Measurements from ENCODE around the gene CLEC11A. TPM values are rescaled to one million over a fixed set of nuclear protein-coding genes. Genes with fewer than 3 reads are reported as not detected.
A peak's percentile ranks its signal among the peaks of the same experiment; 100 is the strongest.

The CLEC11A gene, protein sequence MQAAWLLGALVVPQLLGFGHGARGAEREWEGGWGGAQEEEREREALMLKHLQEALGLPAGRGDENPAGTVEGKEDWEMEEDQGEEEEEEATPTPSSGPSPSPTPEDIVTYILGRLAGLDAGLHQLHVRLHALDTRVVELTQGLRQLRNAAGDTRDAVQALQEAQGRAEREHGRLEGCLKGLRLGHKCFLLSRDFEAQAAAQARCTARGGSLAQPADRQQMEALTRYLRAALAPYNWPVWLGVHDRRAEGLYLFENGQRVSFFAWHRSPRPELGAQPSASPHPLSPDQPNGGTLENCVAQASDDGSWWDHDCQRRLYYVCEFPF
- total RNA-seq: 2.8 and 12.7 TPM in 2 replicates

DNA sequence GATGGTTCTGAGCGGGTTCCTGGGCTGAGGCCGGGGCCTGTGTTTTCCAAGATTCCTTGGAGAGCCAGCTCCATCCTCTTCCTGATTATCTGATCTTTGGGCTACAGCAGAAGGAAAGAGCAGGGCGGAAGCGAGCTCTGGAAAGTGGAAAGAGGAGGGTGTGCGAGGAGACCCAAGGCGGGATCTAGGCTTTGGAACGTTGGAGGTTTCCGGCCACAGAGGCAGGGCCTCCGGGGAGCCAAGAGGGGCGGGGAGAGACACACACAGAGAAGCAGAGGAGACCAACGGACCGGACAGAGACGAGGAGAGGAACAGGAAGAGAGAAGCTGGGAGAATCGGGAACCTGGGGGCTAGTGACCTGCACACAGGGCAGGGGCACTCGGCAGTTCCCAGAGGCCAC, at the start of gene CLEC11A:
TSS of gene CLEC11A (plus strand) at position 296 of the 400 bp plus-strand sequence. CDS start 162 bp downstream, outside the sequence.
- peak within 1 kb of the TSS; percentile 81 for H3K4me3 ChIP-seq (ENCODE audit: low read depth, low read length)
- no peak for DNase-seq (ENCODE audit: low read depth)
- TF ChIP-seq, protein P1, sequence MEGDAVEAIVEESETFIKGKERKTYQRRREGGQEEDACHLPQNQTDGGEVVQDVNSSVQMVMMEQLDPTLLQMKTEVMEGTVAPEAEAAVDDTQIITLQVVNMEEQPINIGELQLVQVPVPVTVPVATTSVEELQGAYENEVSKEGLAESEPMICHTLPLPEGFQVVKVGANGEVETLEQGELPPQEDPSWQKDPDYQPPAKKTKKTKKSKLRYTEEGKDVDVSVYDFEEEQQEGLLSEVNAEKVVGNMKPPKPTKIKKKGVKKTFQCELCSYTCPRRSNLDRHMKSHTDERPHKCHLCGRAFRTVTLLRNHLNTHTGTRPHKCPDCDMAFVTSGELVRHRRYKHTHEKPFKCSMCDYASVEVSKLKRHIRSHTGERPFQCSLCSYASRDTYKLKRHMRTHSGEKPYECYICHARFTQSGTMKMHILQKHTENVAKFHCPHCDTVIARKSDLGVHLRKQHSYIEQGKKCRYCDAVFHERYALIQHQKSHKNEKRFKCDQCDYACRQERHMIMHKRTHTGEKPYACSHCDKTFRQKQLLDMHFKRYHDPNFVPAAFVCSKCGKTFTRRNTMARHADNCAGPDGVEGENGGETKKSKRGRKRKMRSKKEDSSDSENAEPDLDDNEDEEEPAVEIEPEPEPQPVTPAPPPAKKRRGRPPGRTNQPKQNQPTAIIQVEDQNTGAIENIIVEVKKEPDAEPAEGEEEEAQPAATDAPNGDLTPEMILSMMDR (conservative IDR thresholded peaks at IDR 0.05; ENCODE audit: low read depth, low read length): no peak

DNA sequence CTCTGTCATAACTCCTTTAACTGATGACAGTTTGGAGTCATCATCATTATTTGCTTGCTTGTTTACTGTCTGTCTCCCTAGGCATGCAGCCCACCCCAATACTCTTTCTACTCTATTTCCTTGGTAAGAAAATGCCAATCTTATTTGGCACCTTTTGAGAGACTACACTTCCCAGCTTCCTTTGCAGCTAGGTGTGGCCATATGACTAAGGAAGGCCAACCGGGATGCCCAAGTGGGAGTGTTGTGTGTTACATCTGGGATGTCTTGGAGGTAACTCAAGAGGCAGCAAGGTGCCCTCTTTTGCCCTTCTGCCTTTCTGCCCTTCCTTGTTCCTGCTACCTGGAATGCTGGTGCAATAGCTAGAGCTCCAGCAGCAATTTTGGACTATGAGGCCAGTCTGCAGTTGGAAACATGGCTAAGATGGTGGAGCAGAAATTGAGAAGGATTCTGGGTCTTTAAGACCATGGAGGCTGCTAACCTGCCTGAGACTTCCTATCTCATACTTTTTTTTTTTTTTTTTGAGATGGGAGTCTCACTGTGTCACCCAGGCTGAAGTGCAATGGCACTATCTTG, 46.5 kb upstream of the CLEC11A start:
- no peak overlapping the region for H3K4me3 ChIP-seq (ENCODE audit: low read depth, low read length)
- DNase-seq (ENCODE audit: low read depth): no peak
- TF ChIP-seq, protein P1 (conservative IDR thresholded peaks at IDR 0.05; ENCODE audit: low read depth, low read length): no peak

DNA sequence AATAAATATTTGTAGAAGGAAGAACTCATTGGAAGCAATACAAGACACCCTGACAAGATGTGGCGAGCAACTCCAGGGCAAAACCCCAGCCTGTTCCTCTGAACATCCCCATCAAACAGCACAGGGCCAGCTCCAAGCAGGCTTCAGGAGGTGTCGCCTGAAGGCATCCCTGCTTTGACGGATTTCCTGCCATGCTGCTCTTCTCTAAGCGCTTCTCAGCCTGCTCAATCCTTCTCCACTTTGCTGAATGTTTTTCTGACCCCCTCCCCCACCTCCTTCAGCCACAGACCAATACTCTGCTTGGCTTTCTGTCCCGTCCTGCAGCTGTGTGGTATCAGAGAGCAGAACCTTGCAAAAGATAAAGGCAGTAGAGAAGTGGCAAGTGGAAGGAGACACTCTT, 45.5 kb upstream of the CLEC11A start:
- no peak overlapping the region for H3K4me3 ChIP-seq (ENCODE audit: low read depth, low read length)
- TF ChIP-seq, protein P1 (conservative IDR thresholded peaks at IDR 0.05; ENCODE audit: low read depth, low read length): no peak
- DNase-seq (ENCODE audit: low read depth): no peak

DNA sequence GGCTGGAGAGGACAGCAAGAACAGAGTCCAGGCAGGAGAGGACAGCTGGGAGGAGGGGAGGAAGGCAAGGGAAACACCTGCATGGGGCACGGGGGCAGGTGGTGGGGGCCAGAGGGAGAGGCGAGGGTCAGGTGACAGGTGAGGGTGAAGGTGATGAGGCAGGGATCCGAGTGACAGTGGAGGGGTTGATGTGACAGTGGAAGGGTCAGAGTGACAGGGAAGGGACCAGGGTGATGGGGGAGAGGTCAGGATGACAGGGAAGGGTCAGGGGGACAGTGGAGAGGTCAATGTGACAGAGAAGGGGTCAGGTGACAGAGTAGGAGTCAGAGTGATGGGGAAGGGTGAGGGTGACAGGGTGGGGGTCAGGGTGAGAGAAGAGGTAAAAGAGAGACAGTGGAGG, 44.8 kb upstream of the CLEC11A start:
- TF ChIP-seq, protein P1 (conservative IDR thresholded peaks at IDR 0.05; ENCODE audit: low read depth, low read length): no peak
- no peak overlapping the region for H3K4me3 ChIP-seq (ENCODE audit: low read depth, low read length)
- no peak for DNase-seq (ENCODE audit: low read depth)

DNA sequence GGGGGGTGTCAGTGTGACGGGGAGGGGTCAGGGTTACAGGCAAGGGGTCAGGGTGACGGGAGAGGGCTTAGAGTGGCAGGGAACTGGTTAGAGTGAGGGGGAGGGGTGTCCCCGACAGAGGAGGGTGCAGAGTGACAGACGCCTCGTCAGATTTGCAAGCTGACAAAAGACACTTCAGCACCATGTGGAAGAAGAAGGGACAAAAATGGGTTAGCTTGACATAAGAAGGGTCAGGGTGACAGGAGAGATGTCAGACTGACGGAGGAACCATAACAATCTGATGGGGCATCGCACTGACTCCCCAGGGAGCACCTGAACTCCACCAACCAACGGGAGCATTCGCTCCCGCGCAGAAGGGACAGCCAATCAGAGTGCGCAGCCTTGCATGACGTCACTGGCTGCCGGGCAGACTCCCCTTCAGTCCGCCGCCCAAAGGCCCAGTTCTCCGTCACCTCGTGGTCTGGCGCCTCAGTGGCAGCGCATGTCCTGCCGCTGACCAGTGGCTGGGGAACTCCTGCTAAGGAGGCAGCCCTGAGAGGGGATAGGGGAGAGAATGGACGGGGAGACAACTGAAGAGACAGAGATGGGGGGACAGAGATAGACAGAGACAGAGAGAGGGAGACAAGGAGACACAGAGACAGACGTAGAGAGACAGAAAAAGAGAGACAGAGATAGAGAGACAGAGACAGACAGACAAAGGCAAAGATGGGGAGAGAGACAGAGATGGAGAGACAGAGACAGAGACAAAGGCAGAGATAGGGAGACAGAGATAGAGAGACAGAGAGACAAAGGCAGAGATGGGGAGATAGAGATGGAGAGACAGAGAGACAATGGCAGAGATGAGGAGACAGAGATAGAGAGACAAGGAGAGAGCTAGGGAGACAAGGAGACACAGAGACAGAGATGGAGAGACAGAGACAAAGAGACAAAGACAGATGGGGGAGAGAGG, 43.7 kb upstream of the CLEC11A start:
- no peak for DNase-seq (ENCODE audit: low read depth)
- no peak overlapping the region for H3K4me3 ChIP-seq (ENCODE audit: low read depth, low read length)
- TF ChIP-seq, protein P1 (conservative IDR thresholded peaks at IDR 0.05; ENCODE audit: low read depth, low read length): no peak

DNA sequence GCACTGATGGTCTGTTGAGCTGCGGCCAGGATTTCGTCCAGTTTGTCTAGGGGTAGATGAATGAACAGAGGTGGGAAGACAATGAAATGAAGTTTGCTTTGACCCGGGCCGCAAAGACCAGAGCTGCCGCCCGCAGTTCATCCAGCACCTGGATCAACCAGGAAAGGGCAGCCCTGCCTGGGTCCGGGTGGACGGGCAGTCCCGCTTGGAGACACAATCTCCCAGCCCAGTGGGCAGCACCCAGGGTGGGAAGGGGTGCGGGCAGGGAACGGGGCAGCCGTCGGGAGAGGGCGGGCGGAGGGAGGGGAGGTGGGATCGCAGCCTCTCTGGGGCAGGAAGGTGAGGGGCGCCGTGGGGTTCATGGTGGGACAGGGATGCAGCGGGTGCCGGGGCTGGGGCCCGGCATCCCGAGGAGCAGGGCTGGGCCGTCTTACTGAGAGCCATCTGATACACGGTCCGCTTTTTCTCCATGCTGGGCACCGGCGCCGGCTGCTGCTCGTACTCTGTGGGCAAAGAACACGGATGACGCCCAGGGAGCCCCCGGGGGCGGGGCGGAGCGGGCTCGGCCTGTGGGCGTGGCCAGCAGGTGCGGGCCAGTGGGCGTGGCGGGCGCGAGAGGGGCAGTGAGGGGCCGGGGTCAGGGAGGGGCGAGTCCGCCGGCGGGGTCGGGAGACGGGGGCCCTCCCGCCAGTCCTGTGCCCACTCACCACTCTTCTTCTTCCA, 36.7 kb upstream of the CLEC11A start:
- no peak for DNase-seq (ENCODE audit: low read depth)
- H3K4me3 ChIP-seq (ENCODE audit: low read depth, low read length): no peak overlapping the region
- TF ChIP-seq, protein P1 (conservative IDR thresholded peaks at IDR 0.05; ENCODE audit: low read depth, low read length): no peak
